Measurements from ENCODE around the gene LAPTM5.

Gene LAPTM5

GRCh38 chr1:30742300-30742962 lies 15.1 kb downstream of the LAPTM5 start:
- H3K4me3 ChIP-seq (ENCODE audit: low read length), result no peak overlapping the region; the same call in 1 of the 2 replicates
- TF ChIP-seq ZNF274 (IDR thresholded peaks at IDR 0.05; ENCODE audit: low read depth, low read length), result no peak

- TF ChIP-seq ZNF274 (IDR thresholded peaks at IDR 0.05; ENCODE audit: low read depth, low read length), result no peak
- no peak overlapping the region for H3K4me3 ChIP-seq (ENCODE audit: low read length)
Measured at GRCh38 chr1:30741239-30741894, 16.2 kb downstream of the LAPTM5 start.

GRCh38 chr1:30740251-30741238 lies 17.0 kb downstream of the LAPTM5 start:
- H3K4me3 ChIP-seq (ENCODE audit: low read length), result no peak overlapping the region
- TF ChIP-seq ZNF274 (IDR thresholded peaks at IDR 0.05; ENCODE audit: low read depth, low read length), result no peak

GRCh38 chr1:30739601-30740000 lies 18.0 kb downstream of the LAPTM5 start:
- no peak overlapping the region for H3K4me3 ChIP-seq (ENCODE audit: low read length)
- TF ChIP-seq ZNF274 (IDR thresholded peaks at IDR 0.05; ENCODE audit: low read depth, low read length), result no peak

GRCh38 chr1:30738715-30739559 lies 18.6 kb downstream of the LAPTM5 start:
- no peak overlapping the region for H3K4me3 ChIP-seq (ENCODE audit: low read length)
- TF ChIP-seq ZNF274 (IDR thresholded peaks at IDR 0.05; ENCODE audit: low read depth, low read length), result no peak

GRCh38 chr1:30738040-30738714 lies 19.4 kb downstream of the LAPTM5 start:
- TF ChIP-seq ZNF274 (IDR thresholded peaks at IDR 0.05; ENCODE audit: low read depth, low read length), result no peak

GRCh38 chr1:30737357-30738039 lies 20.1 kb downstream of the LAPTM5 start:
- H3K4me3 ChIP-seq (ENCODE audit: low read length), result no peak overlapping the region
- TF ChIP-seq ZNF274 (IDR thresholded peaks at IDR 0.05; ENCODE audit: low read depth, low read length), result no peak

More at GRCh38 chr1:30738040-30738714, 19.4 kb downstream of the LAPTM5 start:
- no peak overlapping the region for H3K4me3 ChIP-seq (ENCODE audit: low read length)

GRCh38 chr1:30735668-30736498 lies 21.7 kb downstream of the LAPTM5 start:
- TF ChIP-seq ZNF274 (IDR thresholded peaks at IDR 0.05; ENCODE audit: low read depth, low read length), result no peak
- H3K4me3 ChIP-seq (ENCODE audit: low read length), result no peak overlapping the region

GRCh38 chr1:30735124-30735523 lies 22.4 kb downstream of the LAPTM5 start:
- no peak overlapping the region for H3K4me3 ChIP-seq (ENCODE audit: low read length)
- no peak for TF ChIP-seq ZNF274 (IDR thresholded peaks at IDR 0.05; ENCODE audit: low read depth, low read length)

- no peak overlapping the region for H3K4me3 ChIP-seq (ENCODE audit: low read length)
- no peak for TF ChIP-seq ZNF274 (IDR thresholded peaks at IDR 0.05; ENCODE audit: low read depth, low read length)
Measured at GRCh38 chr1:30734580-30734979, 23.0 kb downstream of the LAPTM5 start.

- TF ChIP-seq ZNF274 (IDR thresholded peaks at IDR 0.05; ENCODE audit: low read depth, low read length), result no peak
- H3K4me3 ChIP-seq (ENCODE audit: low read length), result no peak overlapping the region
Measured at GRCh38 chr1:30734106-30734505, 23.5 kb downstream of the LAPTM5 start.

GRCh38 chr1:30733493-30733892 lies 24.1 kb downstream of the LAPTM5 start:
- TF ChIP-seq ZNF274 (IDR thresholded peaks at IDR 0.05; ENCODE audit: low read depth, low read length), result no peak
- H3K4me3 ChIP-seq (ENCODE audit: low read length), result no peak overlapping the region

Data from GM08714 (cell line).